ENCODE measurements around the gene KCNJ14.
A peak's percentile ranks its signal among the peaks of the same experiment; 100 is the strongest.

KCNJ14 gene

GRCh38 chr19:48421548-48421947, 33.8 kb upstream of the KCNJ14 start:
- no CpG with 5 or more reads among the region's 16 CpGs for WGBS, 2 donors (ENCODE audit: extremely low coverage in 2 of 2, insufficient read length in 2 of 2, insufficient replicate concordance in 1 of 2)
- no peak overlapping the region for H2AFZ ChIP-seq (ENCODE audit: low read length)
- no peaks in the 10 kb centered on the region for H3K36me3 ChIP-seq (replicated peaks in 1 of 2; ENCODE audit: control insufficient read depth in 2 of 2, insufficient read depth in 2 of 2, low read length in 2 of 2)

DNA sequence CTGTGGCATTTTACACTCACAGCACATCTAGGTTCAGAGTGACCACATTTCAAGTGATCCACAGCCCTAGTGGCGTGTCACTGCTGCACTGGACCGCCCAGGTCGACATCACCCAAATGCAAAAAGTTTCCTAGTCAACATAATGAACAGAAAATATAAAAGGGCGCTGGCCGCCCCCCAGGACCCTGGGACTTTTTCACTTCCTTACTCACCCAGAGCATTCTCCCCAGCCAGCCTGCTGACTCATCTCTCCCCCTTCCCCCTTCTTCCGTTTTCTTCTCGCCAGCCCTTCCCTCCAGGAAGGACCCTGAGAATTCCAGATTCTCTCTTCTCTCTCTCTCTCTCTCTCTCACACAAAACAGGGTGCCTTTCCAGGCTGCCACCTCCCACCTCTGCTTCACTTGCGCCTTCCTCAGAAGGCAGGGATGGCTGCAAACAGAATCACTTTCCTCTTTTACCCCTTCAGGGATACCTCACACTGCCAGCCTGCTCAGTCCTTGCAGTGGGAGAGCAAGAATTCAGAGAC, 30.6 kb upstream of the KCNJ14 start:
- H3K4ac ChIP-seq (ENCODE audit: low read length): no peak overlapping the region
- no peak overlapping the region for H2BK12ac ChIP-seq (ENCODE audit: low read length)
- H4K8ac ChIP-seq (ENCODE audit: low read depth, low read length): no peak overlapping the region
- peaks cover 4 to 6% of the 10 kb centered on the region in 2 donors for H3K4me1 ChIP-seq (ENCODE audit: control insufficient read depth in 2 of 2, insufficient read depth in 1 of 2, low read depth in 1 of 2, low read length in 2 of 2)
- no peak overlapping the region for H2BK5ac ChIP-seq (ENCODE audit: low read length)
- H3K36me3 ChIP-seq (replicated peaks in 1 of 2; ENCODE audit: control insufficient read depth in 2 of 2, insufficient read depth in 2 of 2, low read length in 2 of 2): no peaks in the 10 kb centered on the region
- no peak overlapping the region for H4K91ac ChIP-seq (ENCODE audit: low read depth, low read length, poor library complexity)
- H3K79me1 ChIP-seq (ENCODE audit: low read depth, low read length): no peaks in the 10 kb centered on the region
- H2AFZ ChIP-seq (ENCODE audit: low read length): peak overlapping the region; percentile 96
- no peak overlapping the region for H2BK15ac ChIP-seq (ENCODE audit: low read length)
- no peak for DNase-seq (ENCODE audit: low spot score)
- H3K4me3 ChIP-seq (ENCODE audit: low read length in 2 of 2): no peak overlapping the region
- no peaks in the 10 kb centered on the region for H3K9me3 ChIP-seq (replicated peaks in 1 of 2; ENCODE audit: control insufficient read depth in 2 of 2, insufficient read depth in 1 of 2, low read depth in 1 of 2, low read length in 2 of 2)
- H3K9ac ChIP-seq (ENCODE audit: low read depth, low read length, poor library complexity): no peak overlapping the region
- H3K27ac ChIP-seq (replicated peaks; ENCODE audit: low read length): peak overlapping the region; percentile 58
- no peak overlapping the region for H3K4me2 ChIP-seq (ENCODE audit: insufficient read depth, low read length, poor library complexity, severe bottlenecking)
- H2BK120ac ChIP-seq (ENCODE audit: low read depth, low read length): no peak overlapping the region
- H3K18ac ChIP-seq (ENCODE audit: low read length): peak overlapping the region; percentile 68
- no peak overlapping the region for H2AK5ac ChIP-seq (ENCODE audit: low read depth, low read length)
- WGBS, 2 donors (ENCODE audit: extremely low coverage in 2 of 2, insufficient read length in 2 of 2, insufficient replicate concordance in 1 of 2): no CpG with 5 or more reads among the region's 8 CpGs
- no peak overlapping the region for H3K14ac ChIP-seq (ENCODE audit: low read length)
- H3K27me3 ChIP-seq (ENCODE audit: control insufficient read depth in 3 of 3, insufficient read depth in 3 of 3, low read depth in 1 of 3, low read length in 3 of 3): no peaks in the 10 kb centered on the region
- no peak overlapping the region for H3K23ac ChIP-seq (ENCODE audit: low read depth, low read length, poor library complexity)

More at GRCh38 chr19:48421548-48421947, 33.8 kb upstream of the KCNJ14 start:
- Histone ChIP-seq H3K14ac (ENCODE audit: low read length) (no peak overlapping the region), H2BK5ac (ENCODE audit: low read length) (no peak overlapping the region), H3K4me3 (ENCODE audit: low read length in 2 of 2) (no peak overlapping the region), H2AK5ac (ENCODE audit: low read depth, low read length) (no peak overlapping the region), H3K9ac (ENCODE audit: low read depth, low read length, poor library complexity) (no peak overlapping the region), H2BK12ac (ENCODE audit: low read length) (no peak overlapping the region), H3K27ac (replicated peaks; ENCODE audit: low read length) (no peak overlapping the region), H3K4me1 (ENCODE audit: control insufficient read depth in 2 of 2, insufficient read depth in 1 of 2, low read depth in 1 of 2, low read length in 2 of 2) (peaks cover 9 to 17% of the 10 kb centered on the region in 2 donors), H2BK120ac (ENCODE audit: low read depth, low read length) (no peak overlapping the region), H4K8ac (ENCODE audit: low read depth, low read length) (no peak overlapping the region), H3K4ac (ENCODE audit: low read length) (no peak overlapping the region), H4K91ac (ENCODE audit: low read depth, low read length, poor library complexity) (peak overlapping the region; percentile 12), H3K23ac (ENCODE audit: low read depth, low read length, poor library complexity) (no peak overlapping the region), H2BK15ac (ENCODE audit: low read length) (no peak overlapping the region), H3K18ac (ENCODE audit: low read length) (no peak overlapping the region), H3K27me3 (ENCODE audit: control insufficient read depth in 3 of 3, insufficient read depth in 3 of 3, low read depth in 1 of 3, low read length in 3 of 3) (no peaks in the 10 kb centered on the region), H3K4me2 (ENCODE audit: insufficient read depth, low read length, poor library complexity, severe bottlenecking) (no peak overlapping the region), H3K9me3 (replicated peaks in 1 of 2; ENCODE audit: control insufficient read depth in 2 of 2, insufficient read depth in 1 of 2, low read depth in 1 of 2, low read length in 2 of 2) (no peaks in the 10 kb centered on the region), H3K79me1 (ENCODE audit: low read depth, low read length) (no peaks in the 10 kb centered on the region)
- no peak for DNase-seq (ENCODE audit: low spot score)

GRCh38 chr19:48428670-48429069, 26.7 kb upstream of the KCNJ14 start:
- no peak overlapping the region for H3K4ac ChIP-seq (ENCODE audit: low read length)
- H2BK15ac ChIP-seq (ENCODE audit: low read length): no peak overlapping the region
- H3K23ac ChIP-seq (ENCODE audit: low read depth, low read length, poor library complexity): no peak overlapping the region
- H3K9ac ChIP-seq (ENCODE audit: low read depth, low read length, poor library complexity): no peak overlapping the region
- H3K36me3 ChIP-seq (replicated peaks in 1 of 2; ENCODE audit: control insufficient read depth in 2 of 2, insufficient read depth in 2 of 2, low read length in 2 of 2): no peaks in the 10 kb centered on the region
- no peak overlapping the region for H3K14ac ChIP-seq (ENCODE audit: low read length)
- H4K91ac ChIP-seq (ENCODE audit: low read depth, low read length, poor library complexity): no peak overlapping the region
- no peak overlapping the region for H3K18ac ChIP-seq (ENCODE audit: low read length)
- no peak overlapping the region for H4K8ac ChIP-seq (ENCODE audit: low read depth, low read length)
- no peaks in the 10 kb centered on the region for H3K27me3 ChIP-seq (ENCODE audit: control insufficient read depth in 3 of 3, insufficient read depth in 3 of 3, low read depth in 1 of 3, low read length in 3 of 3)
- no peak overlapping the region for H3K4me3 ChIP-seq (ENCODE audit: low read length in 2 of 2)
- no peaks in the 10 kb centered on the region for H3K9me3 ChIP-seq (replicated peaks in 1 of 2; ENCODE audit: control insufficient read depth in 2 of 2, insufficient read depth in 1 of 2, low read depth in 1 of 2, low read length in 2 of 2)
- H3K4me1 ChIP-seq (ENCODE audit: control insufficient read depth in 2 of 2, insufficient read depth in 1 of 2, low read depth in 1 of 2, low read length in 2 of 2): peaks cover 4 to 6% of the 10 kb centered on the region in 2 donors
- no peak overlapping the region for H3K4me2 ChIP-seq (ENCODE audit: insufficient read depth, low read length, poor library complexity, severe bottlenecking)
- no peak overlapping the region for H2BK12ac ChIP-seq (ENCODE audit: low read length)
- no peak overlapping the region for H2AFZ ChIP-seq (ENCODE audit: low read length)
- no peak overlapping the region for H2BK5ac ChIP-seq (ENCODE audit: low read length)
- H2BK120ac ChIP-seq (ENCODE audit: low read depth, low read length): no peak overlapping the region
- no peaks in the 10 kb centered on the region for H3K79me1 ChIP-seq (ENCODE audit: low read depth, low read length)
- no peak overlapping the region for H2AK5ac ChIP-seq (ENCODE audit: low read depth, low read length)
- no peak overlapping the region for H3K27ac ChIP-seq (replicated peaks; ENCODE audit: low read length)
- DNase-seq (ENCODE audit: low spot score): no peak
- WGBS, 2 donors (ENCODE audit: extremely low coverage in 2 of 2, insufficient read length in 2 of 2, insufficient replicate concordance in 1 of 2): no CpG with 5 or more reads among the region's 1 CpG

GRCh38 chr19:48433337-48433736, 22.0 kb upstream of the KCNJ14 start:
- no peak overlapping the region for H2AK5ac ChIP-seq (ENCODE audit: low read depth, low read length)
- no peak overlapping the region for H2AFZ ChIP-seq (ENCODE audit: low read length)
- H3K4me2 ChIP-seq (ENCODE audit: insufficient read depth, low read length, poor library complexity, severe bottlenecking): no peak overlapping the region
- H2BK15ac ChIP-seq (ENCODE audit: low read length): no peak overlapping the region
- no peaks in the 10 kb centered on the region for H3K4me1 ChIP-seq (ENCODE audit: control insufficient read depth in 2 of 2, insufficient read depth in 1 of 2, low read depth in 1 of 2, low read length in 2 of 2)
- H3K27ac ChIP-seq (replicated peaks; ENCODE audit: low read length): no peak overlapping the region
- no peak overlapping the region for H2BK120ac ChIP-seq (ENCODE audit: low read depth, low read length)
- no peaks in the 10 kb centered on the region for H3K9me3 ChIP-seq (replicated peaks in 1 of 2; ENCODE audit: control insufficient read depth in 2 of 2, insufficient read depth in 1 of 2, low read depth in 1 of 2, low read length in 2 of 2)
- no peak overlapping the region for H3K18ac ChIP-seq (ENCODE audit: low read length)
- DNase-seq (ENCODE audit: low spot score): no peak
- no peak overlapping the region for H3K4ac ChIP-seq (ENCODE audit: low read length)
- no peak overlapping the region for H4K8ac ChIP-seq (ENCODE audit: low read depth, low read length)
- H3K14ac ChIP-seq (ENCODE audit: low read length): no peak overlapping the region
- no peak overlapping the region for H3K9ac ChIP-seq (ENCODE audit: low read depth, low read length, poor library complexity)
- no CpG with 5 or more reads among the region's 8 CpGs for WGBS, 2 donors (ENCODE audit: extremely low coverage in 2 of 2, insufficient read length in 2 of 2, insufficient replicate concordance in 1 of 2)
- no peak overlapping the region for H2BK5ac ChIP-seq (ENCODE audit: low read length)
- no peaks in the 10 kb centered on the region for H3K27me3 ChIP-seq (ENCODE audit: control insufficient read depth in 3 of 3, insufficient read depth in 3 of 3, low read depth in 1 of 3, low read length in 3 of 3)
- no peak overlapping the region for H2BK12ac ChIP-seq (ENCODE audit: low read length)
- H3K79me1 ChIP-seq (ENCODE audit: low read depth, low read length): no peaks in the 10 kb centered on the region
- no peak overlapping the region for H3K23ac ChIP-seq (ENCODE audit: low read depth, low read length, poor library complexity)
- H3K36me3 ChIP-seq (replicated peaks in 1 of 2; ENCODE audit: control insufficient read depth in 2 of 2, insufficient read depth in 2 of 2, low read length in 2 of 2): no peaks in the 10 kb centered on the region
- H4K91ac ChIP-seq (ENCODE audit: low read depth, low read length, poor library complexity): no peak overlapping the region
- no peak overlapping the region for H3K4me3 ChIP-seq (ENCODE audit: low read length in 2 of 2)

Data from neuronal stem cell (in vitro differentiated cells).